ENCODE data around the gene BCAR1.

Gene BCAR1

GRCh38 chr16:75238853-75239541 is 12.4 kb downstream of the BCAR1 start:
- Histone ChIP-seq H3K4me3 (ENCODE audit: low read depth in 1 of 2, low read length in 2 of 2) (no peak overlapping the region), H3K9ac (ENCODE audit: low read depth in 1 of 2, low read length in 2 of 2) (no peak overlapping the region), H3K36me3 (ENCODE audit: control insufficient read depth in 1 of 2, insufficient read depth in 2 of 2, low read length in 2 of 2) (peaks cover 11 to 65% of the 10 kb centered on the region in 2 donors), H3K27me3 (ENCODE audit: control insufficient read depth in 1 of 2, insufficient read depth in 2 of 2, low read length in 2 of 2) (no peaks in the 10 kb centered on the region), H3K4me1 (ENCODE audit: control insufficient read depth in 1 of 2, insufficient read depth in 2 of 2, low read length in 2 of 2) (peaks cover 0 to 20% of the 10 kb centered on the region in 2 donors), H3K9me3 (ENCODE audit: control insufficient read depth in 1 of 2, low read length in 2 of 2) (no peaks in the 10 kb centered on the region), H3K27ac (ENCODE audit: low read depth, low read length) (peak overlapping the region; percentile 70)

GRCh38 chr16:75238132-75238852 is 13.1 kb downstream of the BCAR1 start:
- Histone ChIP-seq H3K4me1 (ENCODE audit: control insufficient read depth in 1 of 2, insufficient read depth in 2 of 2, low read length in 2 of 2) (peaks cover 0 to 17% of the 10 kb centered on the region in 2 donors), H3K9ac (ENCODE audit: low read depth in 1 of 2, low read length in 2 of 2) (no peak overlapping the region), H3K9me3 (ENCODE audit: control insufficient read depth in 1 of 2, low read length in 2 of 2) (no peaks in the 10 kb centered on the region), H3K36me3 (ENCODE audit: control insufficient read depth in 1 of 2, insufficient read depth in 2 of 2, low read length in 2 of 2) (peaks cover 13 to 69% of the 10 kb centered on the region in 2 donors), H3K27me3 (ENCODE audit: control insufficient read depth in 1 of 2, insufficient read depth in 2 of 2, low read length in 2 of 2) (no peaks in the 10 kb centered on the region), H3K4me3 (ENCODE audit: low read depth in 1 of 2, low read length in 2 of 2) (no peak overlapping the region), H3K27ac (ENCODE audit: low read depth, low read length) (peak overlapping the region; percentile 20)

- no peaks in the 10 kb centered on the region for H3K27me3 ChIP-seq (ENCODE audit: control insufficient read depth in 1 of 2, insufficient read depth in 2 of 2, low read length in 2 of 2)
- peaks cover 15 to 69% of the 10 kb centered on the region in 2 donors for H3K36me3 ChIP-seq (ENCODE audit: control insufficient read depth in 1 of 2, insufficient read depth in 2 of 2, low read length in 2 of 2)
- H3K27ac ChIP-seq (ENCODE audit: low read depth, low read length) = no peak overlapping the region
- no peaks in the 10 kb centered on the region for H3K9me3 ChIP-seq (ENCODE audit: control insufficient read depth in 1 of 2, low read length in 2 of 2)
- peaks cover 0 to 17% of the 10 kb centered on the region in 2 donors for H3K4me1 ChIP-seq (ENCODE audit: control insufficient read depth in 1 of 2, insufficient read depth in 2 of 2, low read length in 2 of 2)
- no peak overlapping the region for H3K4me3 ChIP-seq (ENCODE audit: low read depth in 1 of 2, low read length in 2 of 2)
- H3K9ac ChIP-seq (ENCODE audit: low read depth in 1 of 2, low read length in 2 of 2) = no peak overlapping the region
Observed at GRCh38 chr16:75237398-75238131, 13.9 kb downstream of the BCAR1 start.

- H3K27me3 ChIP-seq (ENCODE audit: control insufficient read depth in 1 of 2, insufficient read depth in 2 of 2, low read length in 2 of 2) = no peaks in the 10 kb centered on the region
- no peak overlapping the region for H3K9ac ChIP-seq (ENCODE audit: low read depth in 1 of 2, low read length in 2 of 2)
- no peak overlapping the region for H3K4me3 ChIP-seq (ENCODE audit: low read depth in 1 of 2, low read length in 2 of 2)
- peaks cover 15 to 66% of the 10 kb centered on the region in 2 donors for H3K36me3 ChIP-seq (ENCODE audit: control insufficient read depth in 1 of 2, insufficient read depth in 2 of 2, low read length in 2 of 2)
- H3K27ac ChIP-seq (ENCODE audit: low read depth, low read length) = no peak overlapping the region
- H3K4me1 ChIP-seq (ENCODE audit: control insufficient read depth in 1 of 2, insufficient read depth in 2 of 2, low read length in 2 of 2) = peaks cover 0 to 17% of the 10 kb centered on the region in 2 donors
- H3K9me3 ChIP-seq (ENCODE audit: control insufficient read depth in 1 of 2, low read length in 2 of 2) = no peaks in the 10 kb centered on the region
Observed at GRCh38 chr16:75236736-75237397, 14.6 kb downstream of the BCAR1 start.

- Histone ChIP-seq H3K27ac (ENCODE audit: low read depth, low read length) (no peak overlapping the region), H3K4me3 (ENCODE audit: low read depth in 1 of 2, low read length in 2 of 2) (no peak overlapping the region), H3K9me3 (ENCODE audit: control insufficient read depth in 1 of 2, low read length in 2 of 2) (no peaks in the 10 kb centered on the region), H3K9ac (ENCODE audit: low read depth in 1 of 2, low read length in 2 of 2) (no peak overlapping the region), H3K27me3 (ENCODE audit: control insufficient read depth in 1 of 2, insufficient read depth in 2 of 2, low read length in 2 of 2) (no peaks in the 10 kb centered on the region), H3K36me3 (ENCODE audit: control insufficient read depth in 1 of 2, insufficient read depth in 2 of 2, low read length in 2 of 2) (peaks cover 18 to 60% of the 10 kb centered on the region in 2 donors), H3K4me1 (ENCODE audit: control insufficient read depth in 1 of 2, insufficient read depth in 2 of 2, low read length in 2 of 2) (peaks cover 0 to 17% of the 10 kb centered on the region in 2 donors)
Observed at GRCh38 chr16:75236232-75236631, 15.2 kb downstream of the BCAR1 start.

- Histone ChIP-seq H3K27me3 (ENCODE audit: control insufficient read depth in 1 of 2, insufficient read depth in 2 of 2, low read length in 2 of 2) (no peaks in the 10 kb centered on the region), H3K4me1 (ENCODE audit: control insufficient read depth in 1 of 2, insufficient read depth in 2 of 2, low read length in 2 of 2) (peaks cover 0 to 17% of the 10 kb centered on the region in 2 donors), H3K36me3 (ENCODE audit: control insufficient read depth in 1 of 2, insufficient read depth in 2 of 2, low read length in 2 of 2) (peaks cover 18 to 55% of the 10 kb centered on the region in 2 donors), H3K9me3 (ENCODE audit: control insufficient read depth in 1 of 2, low read length in 2 of 2) (no peaks in the 10 kb centered on the region), H3K4me3 (ENCODE audit: low read depth in 1 of 2, low read length in 2 of 2) (no peak overlapping the region), H3K27ac (ENCODE audit: low read depth, low read length) (no peak overlapping the region), H3K9ac (ENCODE audit: low read depth in 1 of 2, low read length in 2 of 2) (no peak overlapping the region)
Observed at GRCh38 chr16:75235721-75236193, 15.7 kb downstream of the BCAR1 start.

- H3K4me1 ChIP-seq (ENCODE audit: control insufficient read depth in 1 of 2, insufficient read depth in 2 of 2, low read length in 2 of 2) = peaks cover 0 to 17% of the 10 kb centered on the region in 2 donors
- no peak overlapping the region for H3K27ac ChIP-seq (ENCODE audit: low read depth, low read length)
- no peak overlapping the region for H3K9ac ChIP-seq (ENCODE audit: low read depth in 1 of 2, low read length in 2 of 2)
- H3K4me3 ChIP-seq (ENCODE audit: low read depth in 1 of 2, low read length in 2 of 2) = no peak overlapping the region
- H3K27me3 ChIP-seq (ENCODE audit: control insufficient read depth in 1 of 2, insufficient read depth in 2 of 2, low read length in 2 of 2) = no peaks in the 10 kb centered on the region
- H3K9me3 ChIP-seq (ENCODE audit: control insufficient read depth in 1 of 2, low read length in 2 of 2) = no peaks in the 10 kb centered on the region
- peaks cover 14 to 60% of the 10 kb centered on the region in 2 donors for H3K36me3 ChIP-seq (ENCODE audit: control insufficient read depth in 1 of 2, insufficient read depth in 2 of 2, low read length in 2 of 2)
Observed at GRCh38 chr16:75234856-75235696, 16.3 kb downstream of the BCAR1 start.

GRCh38 chr16:75233611-75233938 is 17.8 kb downstream of the BCAR1 start:
- Histone ChIP-seq H3K4me1 (ENCODE audit: control insufficient read depth in 1 of 2, insufficient read depth in 2 of 2, low read length in 2 of 2) (peaks cover 0 to 12% of the 10 kb centered on the region in 2 donors), H3K9ac (ENCODE audit: low read depth in 1 of 2, low read length in 2 of 2) (no peak overlapping the region), H3K27ac (ENCODE audit: low read depth, low read length) (peak overlapping the region; percentile 36), H3K36me3 (ENCODE audit: control insufficient read depth in 1 of 2, insufficient read depth in 2 of 2, low read length in 2 of 2) (peaks cover 25 to 65% of the 10 kb centered on the region in 2 donors), H3K4me3 (ENCODE audit: low read depth in 1 of 2, low read length in 2 of 2) (no peak overlapping the region), H3K27me3 (ENCODE audit: control insufficient read depth in 1 of 2, insufficient read depth in 2 of 2, low read length in 2 of 2) (no peaks in the 10 kb centered on the region), H3K9me3 (ENCODE audit: control insufficient read depth in 1 of 2, low read length in 2 of 2) (no peaks in the 10 kb centered on the region)

- Histone ChIP-seq H3K9ac (ENCODE audit: low read depth in 1 of 2, low read length in 2 of 2) (no peak overlapping the region), H3K27me3 (ENCODE audit: control insufficient read depth in 1 of 2, insufficient read depth in 2 of 2, low read length in 2 of 2) (no peaks in the 10 kb centered on the region), H3K36me3 (ENCODE audit: control insufficient read depth in 1 of 2, insufficient read depth in 2 of 2, low read length in 2 of 2) (peaks cover 28 to 61% of the 10 kb centered on the region in 2 donors), H3K27ac (ENCODE audit: low read depth, low read length) (no peak overlapping the region), H3K4me1 (ENCODE audit: control insufficient read depth in 1 of 2, insufficient read depth in 2 of 2, low read length in 2 of 2) (peaks cover 0 to 7% of the 10 kb centered on the region in 2 donors), H3K4me3 (ENCODE audit: low read depth in 1 of 2, low read length in 2 of 2) (no peak overlapping the region), H3K9me3 (ENCODE audit: control insufficient read depth in 1 of 2, low read length in 2 of 2) (no peaks in the 10 kb centered on the region)
Observed at GRCh38 chr16:75231570-75231969, 19.9 kb downstream of the BCAR1 start.

All from duodenal mucosa (tissue), 2 donors.